Esophagus muscularis mucosa (tissue), 2 donors: ENCODE results near the gene PRDM5.

ENCODE experiments used
- EP300 ChIP-seq: sonication (generic); formaldehyde crosslinking; IDR thresholded peaks from one replicate; pipeline ENCODE4 v1.6.1; 2017; ENCODE audit warnings: antibody characterized with exemption
- POLR2A ChIP-seq: fragments of 450-650 bp; IDR thresholded peaks from one replicate; pipeline ENCODE4 v1.6.1; 2017; ENCODE audit warnings: antibody characterized with exemption, moderate library complexity, mild to moderate bottlenecking, low read depth

DNA sequence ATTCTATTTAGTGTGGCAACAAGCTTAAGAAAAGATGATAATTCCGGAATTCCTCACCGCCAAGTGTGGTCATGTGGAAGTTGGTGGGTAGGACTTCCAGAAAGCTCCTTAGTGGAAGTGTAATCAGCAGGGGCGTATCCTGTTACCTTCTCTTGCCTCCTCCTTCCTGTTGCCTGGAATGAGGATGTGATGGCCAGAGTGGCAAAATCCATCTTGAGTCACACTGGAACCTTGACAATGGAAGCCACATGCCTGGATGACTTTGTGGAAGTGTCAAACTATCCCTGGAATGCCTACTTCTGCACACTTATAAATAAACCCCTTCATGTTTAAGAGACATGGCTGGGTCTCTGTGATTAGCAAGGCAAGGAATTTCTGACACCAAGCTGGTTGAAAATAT lies 191.0 kb downstream of the PRDM5 start:
- TF ChIP-seq POLR2A (no peak), EP300 (no peak)
